ENCODE data around the gene UBE2V1.

UBE2V1 gene

DNA sequence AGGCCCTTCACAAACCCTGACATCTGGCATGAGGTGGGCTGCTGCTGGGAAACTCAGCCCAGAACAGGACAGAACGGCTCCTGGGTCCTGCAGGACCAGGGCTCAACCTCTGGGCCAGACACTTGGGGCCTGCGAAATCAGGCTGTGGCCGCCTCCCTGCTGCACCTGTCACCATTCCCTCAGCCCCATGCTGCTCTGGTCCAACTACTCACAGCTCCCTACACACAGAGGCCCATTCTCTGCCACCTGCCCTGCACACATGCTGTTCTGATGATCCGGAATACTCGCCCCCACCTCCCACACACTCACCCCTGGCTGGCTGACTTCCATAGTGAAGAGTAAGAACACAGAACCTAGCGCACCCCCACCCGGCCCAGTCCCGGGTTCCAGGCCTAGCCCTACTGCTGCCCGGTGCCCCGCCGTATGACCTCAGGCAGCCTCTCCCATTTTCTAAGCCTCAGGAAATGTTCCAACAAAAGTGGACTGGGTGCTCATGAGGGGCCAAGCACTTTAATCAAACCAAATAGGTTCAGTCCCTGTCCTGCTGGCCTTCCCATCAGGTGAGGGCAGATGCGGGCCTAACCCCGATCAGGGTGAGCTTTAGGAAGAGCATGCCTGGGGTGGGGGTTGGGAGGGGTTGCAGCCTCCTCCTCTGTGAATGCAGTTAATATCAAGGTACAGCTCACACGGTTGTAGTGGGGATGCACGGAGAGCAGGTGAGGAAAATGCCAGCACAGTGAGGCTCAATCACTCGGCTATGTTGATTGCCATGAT is 36.7 kb upstream of the UBE2V1 start:
- no peak for TF ChIP-seq CEBPB (IDR thresholded peaks at IDR 0.05)

DNA sequence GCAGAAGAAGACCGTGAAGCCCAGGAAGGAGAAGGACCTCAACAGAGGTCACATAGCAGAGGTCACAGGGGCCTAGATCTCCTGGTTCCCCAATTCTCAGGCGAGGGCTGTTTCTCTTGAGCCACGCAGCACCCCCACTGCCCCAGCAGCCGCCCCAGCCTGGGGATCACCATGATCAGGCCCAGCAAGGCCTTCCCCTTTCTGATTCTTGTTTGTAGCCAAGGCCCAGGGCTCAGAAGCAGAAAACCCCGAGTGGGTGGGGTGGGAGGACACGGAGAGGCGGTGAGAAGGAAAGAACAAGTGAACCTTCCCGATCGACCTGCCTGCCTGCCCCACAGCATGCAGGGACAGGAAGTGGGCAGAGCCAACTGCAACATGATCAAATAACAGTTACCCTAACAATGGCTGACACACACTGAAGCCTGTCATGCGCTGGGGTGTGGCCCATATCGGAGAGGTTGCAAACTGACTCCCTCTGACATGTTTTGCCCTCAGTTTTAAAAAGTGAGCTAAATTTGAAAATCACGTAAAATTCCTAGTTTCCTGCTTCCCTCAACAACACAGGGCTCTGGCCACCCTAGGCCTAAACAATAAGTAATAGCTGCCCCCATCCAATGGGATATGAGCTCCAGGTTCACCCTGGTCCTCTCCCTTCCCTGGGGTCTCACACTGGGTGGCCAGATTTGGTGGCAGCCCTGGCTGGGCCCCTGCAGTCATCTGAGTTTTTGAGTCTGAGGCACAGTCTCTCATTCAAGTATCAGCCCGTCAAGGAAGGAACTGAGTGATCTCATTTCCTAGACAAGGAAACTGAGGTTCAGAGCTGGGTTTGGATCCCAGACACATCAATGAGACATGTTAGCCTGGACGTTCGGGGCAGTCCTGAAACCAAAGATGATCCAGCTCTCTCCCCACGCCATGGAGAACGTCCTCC is 34.0 kb upstream of the UBE2V1 start:
- no peak for TF ChIP-seq CREB1 (IDR thresholded peaks at IDR 0.05; ENCODE audit: low read depth)
- TF ChIP-seq YY1 (IDR thresholded peaks at IDR 0.05; ENCODE audit: low read depth): peak; percentile 83
- TF ChIP-seq ZBTB7A (IDR thresholded peaks at IDR 0.05; ENCODE audit: low read depth): no peak
- TF ChIP-seq CEBPB (IDR thresholded peaks at IDR 0.05): no peak
- TF ChIP-seq TCF12 (IDR thresholded peaks at IDR 0.05; ENCODE audit: low read depth): peak; percentile 56; the same call in 1 of the 2 replicates
- peak; percentile 44; the same call in 1 of the 2 replicates for TF ChIP-seq TEAD4 (IDR thresholded peaks at IDR 0.05)
- TF ChIP-seq USF1 (IDR thresholded peaks at IDR 0.05): no peak
- peak; percentile 80 for TF ChIP-seq MAX (IDR thresholded peaks at IDR 0.05)
- no peak for TF ChIP-seq EGR1 (IDR thresholded peaks at IDR 0.05)
- TF ChIP-seq EP300 (IDR thresholded peaks at IDR 0.05; ENCODE audit: borderline replicate concordance): peak; percentile 62; the same call in 1 of the 2 replicates
- no peak for TF ChIP-seq REST (IDR thresholded peaks at IDR 0.05; ENCODE audit: low read depth)
- TF ChIP-seq NFIC (IDR thresholded peaks at IDR 0.05): no peak
- TF ChIP-seq TAF1 (IDR thresholded peaks at IDR 0.05; ENCODE audit: low read depth): 0 out of 2 replicates have a peak, but pooled peaks have one; percentile 20
- no peak for TF ChIP-seq FOXM1 (IDR thresholded peaks at IDR 0.05; ENCODE audit: borderline replicate concordance, low read depth)
- TF ChIP-seq RAD21 (IDR thresholded peaks at IDR 0.05; ENCODE audit: low read depth): no peak

GRCh38 chr20:50146214-50146613 is 33.3 kb upstream of the UBE2V1 start:
- no peak for TF ChIP-seq FOXM1 (IDR thresholded peaks at IDR 0.05; ENCODE audit: borderline replicate concordance, low read depth)
- no peak for TF ChIP-seq CREB1 (IDR thresholded peaks at IDR 0.05; ENCODE audit: low read depth)
- TF ChIP-seq CEBPB (IDR thresholded peaks at IDR 0.05): no peak
- no peak for TF ChIP-seq EGR1 (IDR thresholded peaks at IDR 0.05)
- TF ChIP-seq TAF1 (IDR thresholded peaks at IDR 0.05; ENCODE audit: low read depth): no peak
- no peak for TF ChIP-seq NFIC (IDR thresholded peaks at IDR 0.05)
- no peak for TF ChIP-seq EP300 (IDR thresholded peaks at IDR 0.05; ENCODE audit: borderline replicate concordance)
- TF ChIP-seq MAX (IDR thresholded peaks at IDR 0.05): no peak

- TF ChIP-seq EP300 (IDR thresholded peaks at IDR 0.05; ENCODE audit: borderline replicate concordance) (no peak), NFIC (IDR thresholded peaks at IDR 0.05) (no peak), REST (IDR thresholded peaks at IDR 0.05; ENCODE audit: low read depth) (no peak), ZBTB7A (IDR thresholded peaks at IDR 0.05; ENCODE audit: low read depth) (no peak), CREB1 (IDR thresholded peaks at IDR 0.05; ENCODE audit: low read depth) (no peak)
Measured at GRCh38 chr20:50145566-50145965, 32.6 kb upstream of the UBE2V1 start.

- TF ChIP-seq ZBTB7A (IDR thresholded peaks at IDR 0.05; ENCODE audit: low read depth) (no peak), CEBPB (IDR thresholded peaks at IDR 0.05) (no peak), NFIC (IDR thresholded peaks at IDR 0.05) (no peak), TCF12 (IDR thresholded peaks at IDR 0.05; ENCODE audit: low read depth) (no peak), EP300 (IDR thresholded peaks at IDR 0.05; ENCODE audit: borderline replicate concordance) (no peak), MAX (IDR thresholded peaks at IDR 0.05) (no peak), TAF1 (IDR thresholded peaks at IDR 0.05; ENCODE audit: low read depth) (no peak), EGR1 (IDR thresholded peaks at IDR 0.05) (no peak), YY1 (IDR thresholded peaks at IDR 0.05; ENCODE audit: low read depth) (no peak), TEAD4 (IDR thresholded peaks at IDR 0.05) (no peak), FOXM1 (IDR thresholded peaks at IDR 0.05; ENCODE audit: borderline replicate concordance, low read depth) (no peak)
Measured at GRCh38 chr20:50144362-50144761, 31.4 kb upstream of the UBE2V1 start.

Data from Ishikawa (cell line).